HL-60 (cell line): ENCODE results near the gene C2orf74.

Source experiments
- DNase-seq, 2 experiments: peaks; one replicate each; pipeline ENCODE4 v3.0.0-alpha.2; 2010 to 2020; ENCODE audit warnings: low read depth in 1 of 2, low spot score in 1 of 2
- H3K27ac ChIP-seq: fragments of 250-450 bp; sonication (Bioruptor Pico); replicated peaks from 2 replicates; pipeline ENCODE4 v1.5.1; 2020; ENCODE audit warnings: mild to moderate bottlenecking, moderate library complexity
- H3K27me3 ChIP-seq: fragments of 250-450 bp; sonication (Bioruptor Pico); 2 replicates; pipeline ENCODE4 v1.5.1; 2021; ENCODE audit warnings: mild to moderate bottlenecking, moderate library complexity; ENCODE audit not compliant: insufficient read depth, poor library complexity, severe bottlenecking
- H3K4me3 ChIP-seq: replicated peaks from 2 replicates; pipeline ENCODE4 v1.5.1; 2011; ENCODE audit warnings: mild to moderate bottlenecking, control low read depth, low read length; ENCODE audit not compliant: insufficient read depth
- GABPA ChIP-seq: IDR thresholded peaks from 2 replicates; pipeline ENCODE4 v1.6.1; 2012; ENCODE audit warnings: low read depth
- POLR2AphosphoS5 ChIP-seq: IDR thresholded peaks from 2 replicates; pipeline ENCODE4 v1.6.1; 2012; ENCODE audit warnings: low read depth
- SPI1 ChIP-seq: IDR thresholded peaks from 2 replicates; pipeline ENCODE4 v1.6.1; 2012; ENCODE audit warnings: low read depth, mild to moderate bottlenecking, borderline replicate concordance
- TF ChIP-seq, protein P1 (sequence below): IDR thresholded peaks from 2 replicates; pipeline ENCODE4 v1.6.1; 2012; ENCODE audit warnings: low read depth; ENCODE audit not compliant: insufficient replicate concordance
- TF ChIP-seq, protein P2 (sequence below): IDR thresholded peaks from one replicate; pipeline ENCODE4 v1.5.1; 2011; ENCODE audit warnings: low read length, control low read depth, inconsistent platforms; ENCODE audit not compliant: insufficient read depth

The C2orf74 gene

DNA sequence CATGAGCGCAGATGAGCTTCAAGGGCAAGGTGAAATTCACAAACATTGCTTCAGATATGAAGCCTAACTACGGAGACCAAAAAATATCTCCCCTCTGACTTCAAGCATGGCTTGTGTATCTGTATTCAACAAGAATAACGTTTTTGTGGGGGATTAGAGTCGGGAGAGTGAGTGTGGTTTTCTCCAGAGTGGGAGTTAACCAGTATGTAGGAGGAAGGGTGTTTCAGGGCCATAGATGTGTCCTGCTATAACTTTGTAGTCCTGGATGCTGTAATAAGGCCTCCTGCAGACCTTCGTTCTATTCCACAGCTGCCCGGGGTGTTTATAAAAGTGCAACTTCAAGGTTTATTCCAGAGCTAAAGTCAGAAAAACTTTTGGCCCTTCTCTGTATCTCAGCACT lies 12.9 kb upstream of the C2orf74 start:
- TF ChIP-seq SPI1 (no peak), POLR2AphosphoS5 (no peak), GABPA (no peak)
- TF ChIP-seq, protein P1, sequence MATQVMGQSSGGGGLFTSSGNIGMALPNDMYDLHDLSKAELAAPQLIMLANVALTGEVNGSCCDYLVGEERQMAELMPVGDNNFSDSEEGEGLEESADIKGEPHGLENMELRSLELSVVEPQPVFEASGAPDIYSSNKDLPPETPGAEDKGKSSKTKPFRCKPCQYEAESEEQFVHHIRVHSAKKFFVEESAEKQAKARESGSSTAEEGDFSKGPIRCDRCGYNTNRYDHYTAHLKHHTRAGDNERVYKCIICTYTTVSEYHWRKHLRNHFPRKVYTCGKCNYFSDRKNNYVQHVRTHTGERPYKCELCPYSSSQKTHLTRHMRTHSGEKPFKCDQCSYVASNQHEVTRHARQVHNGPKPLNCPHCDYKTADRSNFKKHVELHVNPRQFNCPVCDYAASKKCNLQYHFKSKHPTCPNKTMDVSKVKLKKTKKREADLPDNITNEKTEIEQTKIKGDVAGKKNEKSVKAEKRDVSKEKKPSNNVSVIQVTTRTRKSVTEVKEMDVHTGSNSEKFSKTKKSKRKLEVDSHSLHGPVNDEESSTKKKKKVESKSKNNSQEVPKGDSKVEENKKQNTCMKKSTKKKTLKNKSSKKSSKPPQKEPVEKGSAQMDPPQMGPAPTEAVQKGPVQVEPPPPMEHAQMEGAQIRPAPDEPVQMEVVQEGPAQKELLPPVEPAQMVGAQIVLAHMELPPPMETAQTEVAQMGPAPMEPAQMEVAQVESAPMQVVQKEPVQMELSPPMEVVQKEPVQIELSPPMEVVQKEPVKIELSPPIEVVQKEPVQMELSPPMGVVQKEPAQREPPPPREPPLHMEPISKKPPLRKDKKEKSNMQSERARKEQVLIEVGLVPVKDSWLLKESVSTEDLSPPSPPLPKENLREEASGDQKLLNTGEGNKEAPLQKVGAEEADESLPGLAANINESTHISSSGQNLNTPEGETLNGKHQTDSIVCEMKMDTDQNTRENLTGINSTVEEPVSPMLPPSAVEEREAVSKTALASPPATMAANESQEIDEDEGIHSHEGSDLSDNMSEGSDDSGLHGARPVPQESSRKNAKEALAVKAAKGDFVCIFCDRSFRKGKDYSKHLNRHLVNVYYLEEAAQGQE, result no peak
- TF ChIP-seq, protein P2, sequence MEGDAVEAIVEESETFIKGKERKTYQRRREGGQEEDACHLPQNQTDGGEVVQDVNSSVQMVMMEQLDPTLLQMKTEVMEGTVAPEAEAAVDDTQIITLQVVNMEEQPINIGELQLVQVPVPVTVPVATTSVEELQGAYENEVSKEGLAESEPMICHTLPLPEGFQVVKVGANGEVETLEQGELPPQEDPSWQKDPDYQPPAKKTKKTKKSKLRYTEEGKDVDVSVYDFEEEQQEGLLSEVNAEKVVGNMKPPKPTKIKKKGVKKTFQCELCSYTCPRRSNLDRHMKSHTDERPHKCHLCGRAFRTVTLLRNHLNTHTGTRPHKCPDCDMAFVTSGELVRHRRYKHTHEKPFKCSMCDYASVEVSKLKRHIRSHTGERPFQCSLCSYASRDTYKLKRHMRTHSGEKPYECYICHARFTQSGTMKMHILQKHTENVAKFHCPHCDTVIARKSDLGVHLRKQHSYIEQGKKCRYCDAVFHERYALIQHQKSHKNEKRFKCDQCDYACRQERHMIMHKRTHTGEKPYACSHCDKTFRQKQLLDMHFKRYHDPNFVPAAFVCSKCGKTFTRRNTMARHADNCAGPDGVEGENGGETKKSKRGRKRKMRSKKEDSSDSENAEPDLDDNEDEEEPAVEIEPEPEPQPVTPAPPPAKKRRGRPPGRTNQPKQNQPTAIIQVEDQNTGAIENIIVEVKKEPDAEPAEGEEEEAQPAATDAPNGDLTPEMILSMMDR, result no peak
- H3K4me3 ChIP-seq, result no peak overlapping the region
- DNase-seq, result no peak
- no peak overlapping the region for H3K27ac ChIP-seq
- no peaks in the 10 kb centered on the region for H3K27me3 ChIP-seq

DNA sequence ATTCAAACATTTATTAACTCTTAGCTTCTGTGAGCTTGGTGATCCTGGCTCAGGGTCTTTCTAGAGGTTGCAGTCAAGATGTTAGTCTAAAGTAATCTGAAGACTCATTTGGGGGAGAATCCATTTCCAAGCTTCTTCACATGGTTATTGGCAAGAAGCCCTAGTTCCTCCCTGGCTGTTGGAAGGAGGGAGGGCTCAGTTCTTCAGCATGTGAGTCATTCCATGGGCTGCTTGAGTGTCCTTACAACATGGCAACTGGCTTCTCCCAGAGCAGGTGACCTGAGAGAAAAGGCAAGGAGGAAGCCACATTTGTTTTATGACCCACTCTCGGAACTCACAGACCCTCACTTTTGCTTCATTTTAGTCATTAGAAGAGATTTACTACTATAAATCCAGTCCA lies 10.6 kb upstream of the C2orf74 start:
- H3K27ac ChIP-seq, result no peak overlapping the region
- H3K4me3 ChIP-seq, result no peak overlapping the region
- no peaks in the 10 kb centered on the region for H3K27me3 ChIP-seq
- DNase-seq, result peak in 1 of 2 experiments; percentile 14
- TF ChIP-seq, protein P2, result no peak
- no peak for TF ChIP-seq POLR2AphosphoS5
- TF ChIP-seq, protein P1, result no peak
- TF ChIP-seq GABPA, result no peak
- TF ChIP-seq SPI1, result no peak

DNA sequence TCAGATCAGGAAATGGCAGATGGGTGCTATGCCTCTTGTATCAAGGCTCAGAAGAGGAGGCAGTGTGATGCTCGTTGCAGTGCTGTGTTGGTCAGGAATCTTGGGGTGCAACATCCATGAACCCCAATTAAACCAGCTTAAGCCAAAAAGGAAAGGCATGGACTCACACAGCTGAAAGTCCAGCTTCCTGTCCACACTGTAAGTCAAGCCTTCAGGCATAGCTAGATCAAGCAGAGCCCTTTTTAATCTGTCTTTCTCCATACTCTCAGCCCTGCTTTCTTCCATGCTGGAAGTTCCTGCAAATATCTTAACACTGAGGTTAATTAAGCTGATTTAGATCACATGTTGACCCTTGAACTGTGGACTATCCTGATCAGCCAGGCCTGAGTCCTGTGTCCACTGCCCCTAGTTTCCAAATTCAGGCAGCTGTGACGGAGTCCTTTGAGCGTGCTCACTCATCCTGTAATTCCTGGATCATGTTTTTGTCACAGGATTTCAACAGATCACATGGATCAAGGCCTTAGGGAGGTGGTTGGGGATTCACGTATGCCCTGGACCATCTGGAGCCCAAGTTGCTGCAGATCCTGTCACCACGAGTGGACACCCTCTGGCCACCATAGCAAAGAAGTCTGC lies 4.5 kb upstream of the C2orf74 start:
- Histone ChIP-seq H3K27me3 (no peaks in the 10 kb centered on the region), H3K27ac (no peak overlapping the region), H3K4me3 (no peak overlapping the region)
- no peak for DNase-seq
- TF ChIP-seq, protein P1, result no peak
